Heart left ventricle (tissue), 13 donors: ENCODE results near the gene SLIT1.

Experiments used
- POLR2A ChIP-seq, 2 donors: fragments of 450-650 bp; IDR thresholded peaks; one replicate each; pipeline ENCODE4 v1.6.1; 2017; ENCODE audit warnings: antibody characterized with exemption in 2 of 2, mild to moderate bottlenecking in 2 of 2, moderate library complexity in 2 of 2
- TF ChIP-seq, protein P1 (sequence below), 12 donors: fragments of 200-600 bp; sonication (generic) in 4 of 12; IDR thresholded peaks; one replicate each; pipeline versions ENCODE4 v1.5.0 to v1.8.0; 2018 to 2022; ENCODE audit warnings: antibody characterized with exemption in 12 of 12, mild to moderate bottlenecking in 5 of 12
- donor health status: ischemic (EF 13 %, LVEDD 7.1; RV severe dilation, severe dysfunction).
- donor health status: DM: no; HTN: yes; CAD: no.
- donor health status: DM: no; HTN: no; CAD: no.
- donor health status: ischemic (EF 25% LVEDD 6.9; RV normal size, moderate dysfunction).
- donor health status: ischemic (EF 25% LVEDD 5.7; RV mildly dilated, moderate dysfunction).
- donor health status: ischemic (EF 35%, LVEDD 5.7; RV mildly dilated, moderate dysfunction).
- donor health status: nonischemic (EF 11% LVEDD 7.7; RV severe dilation, severe dysfunction).
- donor health status: DM: yes; HTN: yes; CAD: no.
- donor health status: PGD.
- donor health status: ischemic (EF 29% LVEDD 5.4; RV normal size, mild dysfunction).
- donor health status: nonischemic (EF 23%, LVEDD 6.1; RV moderate dilation, normal function).

DNA sequence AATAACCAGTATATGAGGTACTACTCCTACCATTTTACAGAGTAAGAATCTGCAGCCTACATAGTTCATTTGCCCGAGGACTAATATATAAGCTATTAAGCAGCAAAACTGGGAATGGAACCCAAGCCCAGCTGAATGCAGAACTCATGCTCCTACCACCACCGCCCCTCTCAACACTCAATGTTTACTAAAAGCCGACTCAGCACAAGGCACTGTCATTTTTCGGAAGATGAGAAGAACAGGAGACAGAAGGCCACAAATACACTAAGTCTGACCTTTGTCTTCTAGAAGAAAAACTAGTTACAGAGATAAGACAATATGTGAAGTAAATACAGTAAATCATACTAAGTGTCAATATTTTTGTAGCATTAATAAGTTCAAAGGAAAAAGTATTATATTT, 40.6 kb upstream of the SLIT1 start:
- no peak for TF ChIP-seq POLR2A (IDR thresholded peaks at IDR 0.05)
- TF ChIP-seq, protein P1, sequence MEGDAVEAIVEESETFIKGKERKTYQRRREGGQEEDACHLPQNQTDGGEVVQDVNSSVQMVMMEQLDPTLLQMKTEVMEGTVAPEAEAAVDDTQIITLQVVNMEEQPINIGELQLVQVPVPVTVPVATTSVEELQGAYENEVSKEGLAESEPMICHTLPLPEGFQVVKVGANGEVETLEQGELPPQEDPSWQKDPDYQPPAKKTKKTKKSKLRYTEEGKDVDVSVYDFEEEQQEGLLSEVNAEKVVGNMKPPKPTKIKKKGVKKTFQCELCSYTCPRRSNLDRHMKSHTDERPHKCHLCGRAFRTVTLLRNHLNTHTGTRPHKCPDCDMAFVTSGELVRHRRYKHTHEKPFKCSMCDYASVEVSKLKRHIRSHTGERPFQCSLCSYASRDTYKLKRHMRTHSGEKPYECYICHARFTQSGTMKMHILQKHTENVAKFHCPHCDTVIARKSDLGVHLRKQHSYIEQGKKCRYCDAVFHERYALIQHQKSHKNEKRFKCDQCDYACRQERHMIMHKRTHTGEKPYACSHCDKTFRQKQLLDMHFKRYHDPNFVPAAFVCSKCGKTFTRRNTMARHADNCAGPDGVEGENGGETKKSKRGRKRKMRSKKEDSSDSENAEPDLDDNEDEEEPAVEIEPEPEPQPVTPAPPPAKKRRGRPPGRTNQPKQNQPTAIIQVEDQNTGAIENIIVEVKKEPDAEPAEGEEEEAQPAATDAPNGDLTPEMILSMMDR (IDR thresholded peaks at IDR 0.05): no peak
